NB4 (cell line): ENCODE data around the gene MS4A4A.

Experiments
- DNase-seq: peaks from one replicate; pipeline ENCODE4 v3.0.0; 2010; ENCODE audit warnings: low read depth
- H3K4me3 ChIP-seq: one replicate; pipeline ENCODE4 v1.5.1; 2011; ENCODE audit warnings: mild to moderate bottlenecking, low read depth, low read length, moderate library complexity
- CTCF ChIP-seq: IDR thresholded peaks from one replicate; pipeline ENCODE4 v1.5.1; 2012; ENCODE audit warnings: low read depth, low read length
- MAX ChIP-seq: IDR thresholded peaks from 2 replicates; pipeline ENCODE4 v1.6.1; 2011; ENCODE audit warnings: low read depth, low read length
- MYC ChIP-seq: IDR thresholded peaks from 2 replicates; pipeline ENCODE4 v1.6.1; 2011; ENCODE audit warnings: low read depth, low read length
- POLR2A ChIP-seq: IDR thresholded peaks from 2 replicates; pipeline ENCODE4 v1.6.1; 2011; ENCODE audit warnings: mild to moderate bottlenecking; ENCODE audit not compliant: insufficient read length; ENCODE audit errors: extremely low read depth

The MS4A4A gene

GRCh38 chr11:60316317-60316716, 35.9 kb downstream of the MS4A4A start:
- TF ChIP-seq MAX: no peak
- TF ChIP-seq MYC: no peak
- no peak for TF ChIP-seq POLR2A
- TF ChIP-seq CTCF: no peak
- H3K4me3 ChIP-seq: no peak overlapping the region
- DNase-seq: no peak

GRCh38 chr11:60318726-60319125, 38.3 kb downstream of the MS4A4A start:
- TF ChIP-seq POLR2A (no peak), MAX (no peak), MYC (no peak), CTCF (no peak)
- DNase-seq: no peak

GRCh38 chr11:60321051-60321450, 40.6 kb downstream of the MS4A4A start:
- TF ChIP-seq MYC (no peak), CTCF (no peak), MAX (no peak), POLR2A (no peak)
- DNase-seq: no peak
- no peak overlapping the region for H3K4me3 ChIP-seq

More at GRCh38 chr11:60318726-60319125, 38.3 kb downstream of the MS4A4A start:
- H3K4me3 ChIP-seq: no peak overlapping the region

GRCh38 chr11:60326955-60327354, 46.5 kb downstream of the MS4A4A start, which contains the start of gene MS4A6E:
TSS of gene MS4A6E (plus strand) at chr11:60327255. CDS start at chr11:60334896, 7,641 bp downstream.
- no peak for DNase-seq
- TF ChIP-seq MYC: no peak
- no peak within 1 kb of the TSS for H3K4me3 ChIP-seq

- no peak for DNase-seq
- no peak overlapping the region for H3K4me3 ChIP-seq
- no peak for TF ChIP-seq MAX
- TF ChIP-seq CTCF: no peak
- TF ChIP-seq MYC: no peak
- no peak for TF ChIP-seq POLR2A
These were observed 48.0 kb downstream of the MS4A4A start for GRCh38 chr11:60328460-60328859.

GRCh38 chr11:60332846-60333245, 52.4 kb downstream of the MS4A4A start:
- no peak for DNase-seq
- TF ChIP-seq POLR2A: no peak
- TF ChIP-seq MAX: no peak
- TF ChIP-seq MYC: no peak
- TF ChIP-seq CTCF: no peak
- H3K4me3 ChIP-seq: no peak overlapping the region

- TF ChIP-seq CTCF: peak; percentile 88
- TF ChIP-seq MAX: no peak
- DNase-seq: peak; percentile 84
- H3K4me3 ChIP-seq: no peak overlapping the region
These were observed 53.6 kb downstream of the MS4A4A start for GRCh38 chr11:60334005-60334620.
